Fibroblast of villous mesenchyme (primary cell): ENCODE measurements around the gene AFG3L2. TPM values are rescaled to one million over a fixed set of nuclear protein-coding genes. Genes with fewer than 3 reads are reported as not detected.

Experiments
- DNase-seq: peaks from one replicate; pipeline ENCODE4 v3.0.0-alpha.2; 2010; ENCODE audit warnings: low read depth
- H3K4me3 ChIP-seq: 2 replicates; pipeline ENCODE4 v1.5.1; 2011; ENCODE audit warnings: low read depth, mild to moderate bottlenecking, low read length
- total RNA-seq: library from RNA; depleted of rRNA; stranded (reverse); fragments of >200 nt; gene quantifications from 2 replicates; pipeline ENCODE4 v1.2.3, GENCODE V29; 2012
- TF ChIP-seq, protein P1 (sequence below): IDR thresholded peaks from 2 replicates; pipeline ENCODE4 v1.5.1; 2012; ENCODE audit warnings: low read depth, mild to moderate bottlenecking, low read length; ENCODE audit not compliant: insufficient read depth

AFG3L2 gene
- total RNA-seq, 1 donor, result 63.0 TPM

DNA sequence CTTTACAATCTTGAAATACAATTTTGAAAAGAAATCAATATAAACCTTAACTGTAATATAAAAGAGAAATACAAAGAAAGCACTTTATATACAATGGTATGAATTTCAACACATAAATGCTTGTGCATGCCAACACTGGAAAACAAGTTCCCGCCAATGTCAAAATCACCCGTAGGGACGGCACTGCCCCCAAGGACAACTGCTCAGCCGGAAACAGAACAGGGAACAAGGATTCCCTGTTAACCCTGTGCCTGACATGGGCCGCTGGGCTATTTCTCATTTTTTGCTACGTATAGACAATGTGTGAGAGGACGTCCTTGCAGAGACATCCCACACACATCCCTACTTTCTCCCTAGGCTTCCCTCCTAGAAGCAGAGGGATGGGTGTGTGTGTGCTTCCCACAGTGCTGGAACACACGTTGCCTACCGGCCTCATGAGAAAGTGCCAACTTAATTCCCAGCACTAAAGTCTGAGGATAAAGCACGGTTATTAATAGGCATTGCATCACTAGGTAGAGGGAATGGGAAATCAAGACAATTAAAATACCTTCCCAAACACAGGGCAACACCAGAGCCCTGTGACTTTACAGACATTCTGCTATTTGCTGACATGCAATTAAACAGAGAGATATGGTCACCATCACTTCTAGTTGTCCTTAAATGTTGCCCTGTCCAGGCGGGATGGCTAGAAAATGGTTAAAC lies 14.4 kb downstream of the AFG3L2 start:
- no peak overlapping the region for H3K4me3 ChIP-seq
- DNase-seq, result no peak
- TF ChIP-seq, protein P1, sequence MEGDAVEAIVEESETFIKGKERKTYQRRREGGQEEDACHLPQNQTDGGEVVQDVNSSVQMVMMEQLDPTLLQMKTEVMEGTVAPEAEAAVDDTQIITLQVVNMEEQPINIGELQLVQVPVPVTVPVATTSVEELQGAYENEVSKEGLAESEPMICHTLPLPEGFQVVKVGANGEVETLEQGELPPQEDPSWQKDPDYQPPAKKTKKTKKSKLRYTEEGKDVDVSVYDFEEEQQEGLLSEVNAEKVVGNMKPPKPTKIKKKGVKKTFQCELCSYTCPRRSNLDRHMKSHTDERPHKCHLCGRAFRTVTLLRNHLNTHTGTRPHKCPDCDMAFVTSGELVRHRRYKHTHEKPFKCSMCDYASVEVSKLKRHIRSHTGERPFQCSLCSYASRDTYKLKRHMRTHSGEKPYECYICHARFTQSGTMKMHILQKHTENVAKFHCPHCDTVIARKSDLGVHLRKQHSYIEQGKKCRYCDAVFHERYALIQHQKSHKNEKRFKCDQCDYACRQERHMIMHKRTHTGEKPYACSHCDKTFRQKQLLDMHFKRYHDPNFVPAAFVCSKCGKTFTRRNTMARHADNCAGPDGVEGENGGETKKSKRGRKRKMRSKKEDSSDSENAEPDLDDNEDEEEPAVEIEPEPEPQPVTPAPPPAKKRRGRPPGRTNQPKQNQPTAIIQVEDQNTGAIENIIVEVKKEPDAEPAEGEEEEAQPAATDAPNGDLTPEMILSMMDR, result no peak

DNA sequence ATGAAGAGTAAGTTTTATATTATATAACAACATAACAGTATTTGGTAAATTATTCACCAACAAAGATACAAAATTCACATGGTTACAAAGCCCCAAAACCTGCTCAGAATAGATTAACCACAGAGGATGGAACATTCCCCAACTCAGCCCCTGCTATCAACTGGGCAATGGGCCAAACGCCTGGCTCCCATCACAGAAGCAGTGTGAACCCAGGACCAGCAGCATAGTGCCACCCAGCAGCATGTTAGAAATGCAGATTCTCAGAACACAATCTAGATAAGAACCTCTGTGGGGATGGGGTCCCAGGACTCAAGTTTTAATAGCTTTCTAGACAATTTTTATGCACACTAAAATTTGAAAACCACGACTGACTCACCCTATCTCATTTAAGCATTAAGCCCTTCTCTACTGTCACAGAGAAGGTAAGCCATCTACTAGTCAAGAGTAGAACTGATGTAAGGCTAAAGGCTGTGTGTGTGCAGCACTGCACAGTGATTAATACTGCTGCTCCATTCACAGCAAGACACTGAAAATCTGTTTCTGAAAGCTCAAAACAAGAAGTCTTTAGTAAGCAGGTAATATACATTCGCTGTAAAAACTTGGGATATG lies 15.2 kb downstream of the AFG3L2 start:
- H3K4me3 ChIP-seq, result no peak overlapping the region
- TF ChIP-seq, protein P1, result no peak
- DNase-seq, result peak; percentile 56

DNA sequence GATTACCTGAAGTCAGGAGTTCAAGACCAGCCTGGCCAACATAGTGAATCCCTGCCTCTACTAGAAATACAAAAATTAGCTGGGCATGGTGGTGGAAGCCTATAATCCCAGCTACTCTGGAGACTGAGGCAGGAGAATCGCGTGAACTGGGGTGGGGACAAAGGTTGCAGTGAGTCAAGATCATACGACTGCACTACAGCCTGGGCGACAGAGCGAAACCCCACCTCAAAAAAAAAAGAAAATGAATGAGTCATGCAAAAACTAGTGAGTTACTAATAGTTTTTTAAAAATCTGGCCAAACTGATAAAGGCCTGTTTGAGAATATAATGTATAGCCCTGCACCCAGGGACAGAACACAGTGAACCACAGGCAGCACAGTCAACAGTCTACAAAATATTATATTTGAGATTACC lies 17.5 kb downstream of the AFG3L2 start:
- TF ChIP-seq, protein P1, result no peak
- peak; percentile 41 for DNase-seq
- H3K4me3 ChIP-seq, result no peak overlapping the region

DNA sequence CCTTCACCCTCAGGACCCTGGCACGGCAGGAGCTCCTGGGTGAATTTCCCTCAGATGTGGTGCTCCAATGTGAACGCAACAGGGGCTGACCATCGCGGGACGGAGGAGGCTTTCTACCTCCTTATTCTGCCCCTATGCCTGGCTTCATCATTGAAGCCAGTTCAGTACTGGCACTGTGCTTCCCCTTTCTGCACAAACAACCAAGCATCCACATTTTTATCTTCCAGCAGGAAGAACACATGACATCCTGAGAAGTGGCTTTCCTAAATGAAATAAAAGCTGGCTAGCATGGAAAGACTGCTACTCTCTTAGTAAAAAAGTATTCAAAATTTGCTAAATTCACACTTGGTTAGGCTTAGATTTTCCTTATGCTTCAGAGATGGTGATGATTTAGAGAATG lies 24.8 kb downstream of the AFG3L2 start:
- TF ChIP-seq, protein P1, result no peak
- H3K4me3 ChIP-seq, result no peak overlapping the region
- DNase-seq, result no peak

DNA sequence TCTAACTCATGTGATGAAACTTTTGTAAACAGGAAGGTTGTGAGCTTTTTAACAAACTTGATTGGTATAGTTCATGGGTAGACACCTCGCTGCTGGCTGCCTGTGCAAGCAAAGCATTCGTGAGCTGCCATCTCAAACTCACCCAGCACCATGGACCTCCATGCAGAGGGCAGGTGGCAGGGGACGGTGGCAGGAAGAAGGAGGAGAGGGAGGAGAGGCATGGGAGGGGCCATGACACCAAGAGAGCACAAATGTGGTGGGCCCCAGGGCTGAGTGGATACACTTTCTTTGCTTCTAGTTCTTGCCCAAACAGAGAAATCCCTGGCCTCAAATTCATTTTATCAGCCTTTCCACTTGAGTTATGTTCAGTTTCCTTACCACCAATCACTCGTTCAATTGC lies 29.1 kb downstream of the AFG3L2 start:
- TF ChIP-seq, protein P1, result no peak
- no peak overlapping the region for H3K4me3 ChIP-seq

DNA sequence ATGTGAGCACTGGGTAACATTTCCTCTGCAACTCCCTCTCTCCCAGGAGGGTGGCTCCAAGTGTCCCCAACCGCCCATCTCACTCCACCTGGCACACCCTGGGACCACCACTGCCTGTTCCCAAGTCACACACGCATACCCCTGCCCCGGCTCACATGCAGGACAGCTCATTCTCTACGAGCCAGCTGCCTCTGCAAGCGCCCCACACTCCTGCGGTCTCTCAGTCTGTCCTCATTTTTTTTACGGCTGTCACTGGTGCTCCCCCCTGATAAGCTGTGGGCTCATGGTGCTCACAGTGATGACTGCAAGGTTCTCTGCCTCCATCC lies 30.8 kb downstream of the AFG3L2 start:
- TF ChIP-seq, protein P1, result no peak
- no peak overlapping the region for H3K4me3 ChIP-seq
- DNase-seq, result no peak

More for the DNA sequence above, 29.1 kb downstream of the AFG3L2 start:
- no peak for DNase-seq
